Muscle layer of colon (tissue), 2 donors: ENCODE measurements around the gene APOL5.
"Not testable (repeated sequence)": the region's sequence is repeated elsewhere in the genome, so short reads cannot be mapped to it uniquely, and the experiment has no call there.

Experiments used
- H3K27ac ChIP-seq: one replicate; pipeline ENCODE4 v1.7.0; 2013; ENCODE audit warnings: low read depth, mild to moderate bottlenecking, low read length, moderate library complexity
- H3K27me3 ChIP-seq, 2 donors: one replicate each; pipeline ENCODE4 v1.7.0; 2013; ENCODE audit warnings: low read length in 2 of 2, mild to moderate bottlenecking in 2 of 2; ENCODE audit not compliant: insufficient read depth in 2 of 2, control insufficient read depth in 1 of 2
- H3K36me3 ChIP-seq: one replicate; pipeline ENCODE4 v1.7.0; 2013; ENCODE audit warnings: mild to moderate bottlenecking, low read length; ENCODE audit not compliant: insufficient read depth
- H3K4me1 ChIP-seq: one replicate; pipeline ENCODE4 v1.7.0; 2013; ENCODE audit warnings: mild to moderate bottlenecking, low read length; ENCODE audit not compliant: insufficient read depth
- H3K4me3 ChIP-seq, 2 donors: one replicate each; pipeline ENCODE4 v1.7.0; 2013; ENCODE audit warnings: low read length in 2 of 2, low read depth in 1 of 2, mild to moderate bottlenecking in 1 of 2, moderate library complexity in 1 of 2
- H3K9ac ChIP-seq: one replicate; pipeline ENCODE4 v1.7.0; 2013; ENCODE audit warnings: low read length
- H3K9me3 ChIP-seq: one replicate; pipeline ENCODE4 v1.7.0; 2013; ENCODE audit warnings: mild to moderate bottlenecking, low read length
- donor health status: abdominal sarcoma.
- donor health status: Adenocarcinoma of cecum.

Gene APOL5

DNA sequence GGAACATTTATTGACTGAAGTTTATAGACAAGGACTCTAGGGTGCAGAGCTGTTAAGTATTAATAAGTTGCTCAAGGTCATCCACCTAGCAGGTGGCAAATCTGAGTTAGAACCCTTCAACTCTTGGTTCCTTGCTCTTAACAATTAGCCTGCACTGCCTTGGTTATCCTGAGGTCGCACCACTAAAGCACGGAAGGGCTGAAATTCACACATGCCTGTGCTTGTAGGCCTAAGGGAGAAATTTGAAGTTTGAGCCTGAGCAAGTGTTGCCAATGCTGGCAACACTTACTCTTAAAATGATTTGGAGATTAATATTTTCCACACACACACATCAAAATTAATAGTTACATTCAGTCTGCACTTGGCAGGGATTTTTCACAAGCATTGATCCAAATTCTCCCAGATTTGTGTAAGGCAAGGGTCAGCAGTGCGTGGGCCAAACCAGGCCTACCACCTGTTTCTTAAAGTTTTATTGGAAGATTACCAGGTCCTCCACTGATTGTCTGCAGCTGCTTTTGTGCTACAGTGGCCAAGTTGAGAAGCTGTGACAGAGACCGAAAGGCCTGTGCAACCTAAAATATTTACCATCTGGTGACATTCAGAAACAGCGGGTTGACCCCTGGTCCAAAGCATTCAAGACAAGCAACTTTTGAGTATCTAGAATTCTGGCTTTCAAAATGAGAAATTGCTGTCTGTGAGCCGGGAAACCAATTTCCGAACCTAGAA is 16.3 kb downstream of the APOL5 start:
- Histone ChIP-seq H3K4me3 (no peak overlapping the region), H3K9me3 (no peaks in the 10 kb centered on the region), H3K27me3 (no peaks in the 10 kb centered on the region), H3K27ac (no peak overlapping the region), H3K9ac (no peak overlapping the region), H3K4me1 (peaks cover 8% of the 10 kb centered on the region), H3K36me3 (peaks cover 9% of the 10 kb centered on the region)

DNA sequence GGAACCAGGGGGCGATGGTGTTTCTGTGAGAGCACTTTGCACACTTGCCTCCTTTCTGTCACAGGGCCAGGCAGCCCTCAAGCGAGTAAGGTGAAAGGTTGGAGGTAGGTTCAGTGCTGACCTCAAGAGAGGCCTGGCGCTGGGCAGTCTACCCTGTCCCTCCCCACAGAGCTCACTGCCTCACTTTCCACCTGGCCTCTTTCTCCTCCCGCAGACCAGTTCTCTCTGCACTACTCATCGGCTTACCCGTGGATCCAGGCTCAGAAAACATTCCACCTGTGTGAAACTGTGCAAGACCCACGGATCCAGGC is 16.8 kb downstream of the APOL5 start:
- Histone ChIP-seq H3K9ac (no peak overlapping the region), H3K36me3 (peaks cover 9% of the 10 kb centered on the region), H3K27ac (no peak overlapping the region), H3K27me3 (no peaks in the 10 kb centered on the region), H3K4me3 (no peak overlapping the region), H3K9me3 (no peaks in the 10 kb centered on the region), H3K4me1 (peaks cover 8% of the 10 kb centered on the region)

DNA sequence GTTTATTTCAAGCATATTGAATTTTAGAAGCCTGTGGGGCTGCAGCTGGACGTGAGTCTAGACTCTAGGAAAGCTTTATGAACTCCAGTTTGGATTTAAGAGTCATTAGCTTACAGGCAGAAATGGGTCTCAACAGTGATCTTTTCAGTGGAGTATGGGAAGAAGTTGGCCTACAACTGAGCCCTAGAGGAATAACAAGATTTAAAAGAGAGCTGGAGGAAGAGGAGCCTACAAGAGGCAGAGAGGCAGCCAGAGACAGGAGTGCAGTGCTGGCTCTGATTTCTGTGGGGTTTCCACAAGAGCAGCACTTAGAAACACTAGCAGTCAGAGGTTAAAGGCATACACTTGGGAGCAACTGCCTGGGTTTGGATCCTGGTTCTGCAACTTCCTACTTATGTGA is 17.9 kb downstream of the APOL5 start:
- H3K4me3 ChIP-seq = no peak overlapping the region
- no peak overlapping the region for H3K9ac ChIP-seq
- H3K36me3 ChIP-seq = peaks cover 9% of the 10 kb centered on the region
- no peak overlapping the region for H3K27ac ChIP-seq
- H3K4me1 ChIP-seq = peaks cover 8% of the 10 kb centered on the region
- no peaks in the 10 kb centered on the region for H3K9me3 ChIP-seq
- H3K27me3 ChIP-seq = no peaks in the 10 kb centered on the region

DNA sequence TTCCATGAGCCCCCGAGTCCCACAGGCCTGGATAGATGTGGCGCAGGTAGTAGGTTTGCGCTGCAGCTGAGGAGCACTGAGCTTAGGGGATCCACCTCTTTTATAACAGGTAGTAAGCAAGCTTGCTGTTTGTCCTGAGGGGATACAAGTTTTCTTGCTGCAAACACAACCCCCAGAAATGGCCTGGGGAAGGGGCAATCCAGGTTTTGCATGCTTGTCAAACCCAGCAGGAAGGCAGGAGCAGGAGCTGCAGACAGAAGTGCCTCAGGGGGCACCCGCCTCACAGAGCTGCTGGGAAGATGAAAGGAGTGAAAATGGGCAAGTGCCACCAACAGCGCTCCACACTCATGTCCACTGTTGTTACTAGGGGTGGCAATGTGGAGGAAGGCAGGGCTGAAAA is 18.5 kb downstream of the APOL5 start:
- H3K4me1 ChIP-seq = peaks cover 8% of the 10 kb centered on the region
- H3K27ac ChIP-seq = no peak overlapping the region
- no peak overlapping the region for H3K4me3 ChIP-seq
- H3K27me3 ChIP-seq = no peaks in the 10 kb centered on the region
- peaks cover 13% of the 10 kb centered on the region for H3K36me3 ChIP-seq
- no peaks in the 10 kb centered on the region for H3K9me3 ChIP-seq
- H3K9ac ChIP-seq = no peak overlapping the region

DNA sequence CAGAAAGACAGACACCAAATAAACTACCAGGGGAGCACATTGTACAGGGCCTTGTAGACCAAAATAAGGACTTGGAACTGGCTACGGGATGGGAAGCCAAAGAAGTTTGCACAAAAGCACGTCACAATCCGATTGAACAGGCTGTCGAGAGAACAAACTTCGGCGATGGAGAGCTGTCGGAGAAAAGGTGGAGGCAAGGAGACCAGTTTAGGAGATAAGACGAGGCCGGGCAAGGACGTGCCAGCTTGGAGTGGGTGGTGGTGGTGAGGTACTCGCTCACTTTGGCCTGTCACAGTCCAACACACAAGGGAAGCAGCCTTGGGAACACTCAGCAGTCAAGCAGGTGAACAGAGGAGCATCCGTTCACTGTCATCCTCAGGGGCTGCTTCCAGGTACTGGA is 19.0 kb downstream of the APOL5 start:
- H3K9me3 ChIP-seq = no peaks in the 10 kb centered on the region
- no peaks in the 10 kb centered on the region for H3K27me3 ChIP-seq
- no peak overlapping the region for H3K4me3 ChIP-seq
- no peak overlapping the region for H3K9ac ChIP-seq
- no peak overlapping the region for H3K27ac ChIP-seq
- peaks cover 8% of the 10 kb centered on the region for H3K4me1 ChIP-seq
- H3K36me3 ChIP-seq = peaks cover 18% of the 10 kb centered on the region

DNA sequence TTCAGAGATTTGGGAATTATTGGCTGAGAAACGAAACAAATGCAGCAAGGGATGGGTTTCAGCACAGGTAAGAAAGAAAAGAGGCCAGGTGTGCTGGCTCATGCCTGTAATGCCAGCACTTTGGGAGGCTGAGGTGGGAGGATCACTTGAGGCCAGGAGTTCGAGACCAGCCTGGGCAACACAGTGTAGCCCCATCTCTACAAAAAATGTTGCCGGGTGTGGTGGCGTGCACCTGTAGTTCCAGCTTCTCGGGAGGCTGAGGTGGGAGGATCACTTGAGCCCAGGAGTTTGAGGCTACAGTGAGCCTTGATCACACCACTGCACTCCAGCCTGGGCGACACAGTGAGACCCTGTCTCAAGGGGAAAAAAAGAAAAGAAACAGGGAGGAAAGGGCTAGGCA is 20.2 kb downstream of the APOL5 start:
- not testable (repeated sequence) for H3K4me1 ChIP-seq, H3K27me3 ChIP-seq, H3K27ac ChIP-seq, H3K4me3 ChIP-seq, H3K9ac ChIP-seq, H3K9me3 ChIP-seq
- H3K36me3 ChIP-seq = peaks cover 29% of the 10 kb centered on the region

DNA sequence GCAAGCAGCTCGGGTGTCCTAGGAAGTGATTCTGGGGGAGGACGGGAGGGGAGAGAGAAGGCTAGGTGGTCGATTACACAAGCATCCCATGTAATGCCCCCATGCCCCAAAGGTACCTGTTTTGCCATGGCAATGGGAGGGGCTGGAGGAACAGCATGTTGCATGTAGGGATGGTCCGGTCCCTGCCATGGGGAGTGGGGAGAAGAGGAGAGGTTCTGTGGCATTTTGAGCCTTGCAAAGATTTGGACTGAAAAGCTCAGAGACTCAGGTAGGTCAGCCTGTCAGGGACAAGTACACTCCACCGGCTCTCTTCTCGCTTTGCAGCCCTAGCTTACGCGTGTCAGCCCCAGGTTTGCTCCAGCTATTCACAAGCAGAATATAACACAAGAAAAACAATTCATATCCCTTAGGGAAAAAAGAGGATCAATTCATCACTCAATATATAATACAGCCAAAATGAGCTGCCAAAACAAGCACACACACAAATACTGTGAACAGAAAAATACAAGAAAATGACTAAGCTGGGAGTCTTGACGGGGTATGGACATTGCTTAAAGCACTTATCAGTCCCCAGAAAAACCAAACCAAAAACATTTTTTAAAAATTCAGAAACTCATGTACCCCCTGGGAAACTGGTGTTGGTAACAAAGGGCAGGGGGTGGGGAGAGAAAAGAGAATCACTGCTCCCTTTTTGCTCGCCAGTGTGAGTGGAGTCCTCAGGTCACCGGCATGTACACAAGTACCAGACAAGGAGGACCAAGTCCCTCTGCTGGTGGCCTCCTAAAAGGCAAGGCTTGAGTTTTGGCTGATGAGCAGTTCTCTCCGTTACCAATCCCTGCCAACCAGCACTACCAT is 21.6 kb downstream of the APOL5 start:
- no peak overlapping the region for H3K27ac ChIP-seq

DNA sequence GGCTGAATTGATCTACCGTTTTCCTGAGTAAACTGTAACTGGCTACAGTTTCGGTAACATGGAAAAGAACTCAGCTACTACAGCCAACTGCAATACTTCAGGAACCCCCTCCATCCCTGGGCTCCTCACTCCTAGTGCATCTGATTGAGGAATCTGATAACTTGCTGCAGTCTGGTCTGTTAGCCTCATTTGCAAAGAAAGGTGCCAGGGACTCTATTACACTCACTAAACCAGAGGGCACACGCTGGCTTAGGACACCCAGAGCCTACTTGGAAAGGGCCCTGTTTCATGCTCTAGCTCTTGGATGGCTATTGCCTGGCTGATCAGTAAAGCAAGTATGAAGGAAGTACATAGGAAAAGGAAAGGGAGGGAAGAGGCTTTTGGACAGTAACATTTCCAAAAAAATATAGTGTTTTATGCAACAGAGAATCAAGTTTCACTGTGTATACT is 22.3 kb downstream of the APOL5 start:
- Histone ChIP-seq H3K4me1 (no peaks in the 10 kb centered on the region), H3K27ac (no peak overlapping the region), H3K9ac (no peak overlapping the region), H3K4me3 (no peak overlapping the region), H3K27me3 (no peaks in the 10 kb centered on the region), H3K36me3 (peaks cover 50% of the 10 kb centered on the region), H3K9me3 (no peaks in the 10 kb centered on the region)

More for the DNA sequence above, 21.6 kb downstream of the APOL5 start:
- peaks cover 44% of the 10 kb centered on the region for H3K36me3 ChIP-seq
- H3K9me3 ChIP-seq = no peaks in the 10 kb centered on the region
- H3K4me1 ChIP-seq = no peaks in the 10 kb centered on the region
- H3K4me3 ChIP-seq = no peak overlapping the region
- H3K9ac ChIP-seq = no peak overlapping the region
- H3K27me3 ChIP-seq = no peaks in the 10 kb centered on the region

DNA sequence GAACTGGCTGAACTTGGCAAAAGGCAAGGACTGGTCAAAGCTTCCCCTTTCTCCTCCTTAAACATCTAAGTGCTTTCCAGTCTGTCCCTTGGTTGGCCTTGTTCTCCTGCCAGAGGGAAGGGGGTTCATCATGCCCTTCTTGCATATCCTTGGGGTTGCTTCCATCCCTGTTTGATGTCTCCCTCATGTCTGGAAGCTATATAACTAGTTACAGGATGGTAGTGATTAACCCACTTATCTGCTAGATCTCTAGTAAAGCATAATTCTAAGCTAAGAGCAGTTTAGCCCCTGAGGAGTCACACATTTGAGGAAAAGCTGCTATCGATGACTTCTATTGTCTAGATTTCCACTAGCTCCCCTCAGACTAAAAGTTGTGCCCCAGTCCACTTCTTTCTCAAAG is 22.9 kb downstream of the APOL5 start:
- H3K9ac ChIP-seq = no peak overlapping the region
- H3K27ac ChIP-seq = no peak overlapping the region
- peaks cover 57% of the 10 kb centered on the region for H3K36me3 ChIP-seq
- no peaks in the 10 kb centered on the region for H3K9me3 ChIP-seq
- H3K4me3 ChIP-seq = no peak overlapping the region
- no peaks in the 10 kb centered on the region for H3K27me3 ChIP-seq
- H3K4me1 ChIP-seq = no peaks in the 10 kb centered on the region

DNA sequence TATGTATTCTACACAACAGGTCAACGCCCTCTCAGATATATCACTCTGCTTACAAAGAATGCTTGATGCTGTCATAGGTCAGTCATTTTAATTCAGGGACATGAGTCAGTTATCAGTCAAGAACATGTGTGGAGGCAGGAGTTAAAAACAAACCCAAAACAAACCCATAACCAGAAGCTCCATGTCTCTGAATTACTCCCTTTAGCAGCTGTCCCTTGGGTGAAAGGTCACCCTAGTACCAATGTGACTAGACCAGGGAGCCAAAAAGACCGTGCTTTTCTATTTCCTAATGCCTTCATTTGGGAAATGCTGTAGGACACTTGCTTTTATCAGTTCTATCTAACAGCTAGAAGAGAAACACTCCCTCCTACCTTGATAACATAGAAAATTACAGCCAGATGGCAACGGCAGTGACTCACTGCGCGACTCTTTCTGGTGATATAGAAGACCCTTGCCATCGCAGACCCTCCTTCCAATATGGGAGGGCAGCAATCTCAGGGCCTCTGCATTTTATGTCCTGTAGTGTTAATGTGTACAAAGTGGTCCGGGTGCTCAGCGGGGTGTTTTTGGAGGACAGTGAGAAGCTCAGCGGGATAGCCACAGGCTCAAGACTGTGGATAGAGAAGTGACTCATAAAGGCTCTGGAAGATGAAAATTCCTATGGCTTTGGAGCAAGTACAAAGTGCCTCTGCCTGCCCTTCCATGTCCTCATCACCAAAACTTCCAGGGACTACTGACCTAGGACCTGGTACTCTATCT is 24.8 kb downstream of the APOL5 start:
- no peak overlapping the region for H3K4me3 ChIP-seq
- H3K36me3 ChIP-seq = peaks cover 61% of the 10 kb centered on the region
- no peaks in the 10 kb centered on the region for H3K9me3 ChIP-seq
- no peaks in the 10 kb centered on the region for H3K4me1 ChIP-seq
- H3K9ac ChIP-seq = no peak overlapping the region
- H3K27ac ChIP-seq = no peak overlapping the region
- H3K27me3 ChIP-seq = no peaks in the 10 kb centered on the region

DNA sequence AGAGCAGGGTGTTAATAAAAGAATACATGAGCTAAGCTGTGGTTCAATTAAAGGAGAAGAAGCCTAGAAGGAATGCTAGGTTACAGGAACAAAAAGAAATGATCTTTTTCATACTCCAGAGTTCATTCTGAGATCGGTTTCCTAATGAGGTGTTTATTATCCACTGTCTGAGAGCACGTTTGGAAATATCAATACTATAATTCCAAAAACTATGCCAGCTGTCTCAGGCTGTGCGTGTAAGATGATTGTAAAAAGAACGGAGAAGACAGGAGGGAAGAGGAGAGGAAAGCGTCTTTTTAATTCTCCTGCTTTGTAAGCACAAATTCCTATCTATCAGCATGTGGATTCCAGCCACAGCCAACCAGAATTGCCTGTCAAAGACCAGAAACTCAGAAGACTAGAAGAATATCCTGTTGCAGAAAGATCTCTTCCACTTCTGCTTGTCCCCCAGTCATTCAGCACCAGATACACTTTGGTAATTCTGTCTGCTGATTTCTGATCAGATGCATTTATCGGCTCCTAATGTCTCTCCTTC is 25.7 kb downstream of the APOL5 start:
- no peak overlapping the region for H3K9ac ChIP-seq
- H3K27ac ChIP-seq = no peak overlapping the region
- no peaks in the 10 kb centered on the region for H3K9me3 ChIP-seq
- H3K4me3 ChIP-seq = no peak overlapping the region
- no peaks in the 10 kb centered on the region for H3K27me3 ChIP-seq
- H3K4me1 ChIP-seq = no peaks in the 10 kb centered on the region
- H3K36me3 ChIP-seq = peaks cover 60% of the 10 kb centered on the region
